SKM-1 treated with dmso at 0.1 percent for 144 hours (cell line): ENCODE measurements around the gene NLRP5.
"Not testable (repeated sequence)": the region's sequence is repeated elsewhere in the genome, so short reads cannot be mapped to it uniquely, and the experiment has no call there.

ENCODE experiments used
- DNase-seq: peaks from one replicate; lab custom pipeline; 2025; ENCODE audit not compliant: unreplicated experiment; lab: John Stamatoyannopoulos, UW

Gene NLRP5

DNA sequence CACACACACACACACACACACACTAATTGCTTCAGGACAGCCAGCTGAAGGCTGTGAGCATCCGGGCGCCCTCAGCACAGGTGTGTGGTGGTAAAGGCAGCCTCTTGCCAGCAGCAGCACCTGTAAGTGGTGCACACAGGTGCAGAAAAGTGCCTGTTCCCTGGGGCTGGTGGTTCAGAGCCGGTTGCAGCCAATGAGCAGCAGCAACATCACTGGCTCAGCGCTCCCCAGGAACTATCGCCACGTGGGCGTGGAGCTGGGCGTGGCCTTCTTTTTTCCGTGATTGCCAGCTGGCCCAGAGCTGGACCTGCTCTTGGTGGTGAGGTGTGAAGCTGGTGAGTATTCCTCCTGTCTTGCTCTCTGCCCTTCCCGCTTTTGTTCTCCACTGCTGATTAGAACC is at the start of gene NLRP5:
Gene NLRP5, plus strand, starts transcription at position 289 of the 400 bp plus-strand sequence.
- DNase-seq: no peak

DNA sequence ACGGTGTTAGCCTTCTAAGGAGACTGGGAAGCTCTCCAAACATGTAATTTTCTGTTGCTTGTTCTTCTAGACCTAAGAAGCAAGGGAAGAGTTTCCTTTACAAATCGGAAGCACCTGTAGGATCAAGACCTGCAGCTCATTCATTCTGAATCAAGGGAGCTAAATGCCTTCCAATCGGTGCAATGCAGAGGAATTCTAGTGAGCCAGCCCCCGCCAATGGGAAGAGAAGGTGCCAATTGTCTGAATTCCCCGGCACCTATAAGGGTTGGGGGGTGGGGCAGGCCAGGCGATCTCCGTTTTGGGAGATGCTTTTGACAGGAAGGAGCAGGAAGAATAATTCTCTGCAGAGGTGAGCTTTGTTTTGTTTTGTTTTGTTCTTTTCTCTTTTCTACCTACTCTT is 47.4 kb upstream of the NLRP5 start:
- DNase-seq: no peak

DNA sequence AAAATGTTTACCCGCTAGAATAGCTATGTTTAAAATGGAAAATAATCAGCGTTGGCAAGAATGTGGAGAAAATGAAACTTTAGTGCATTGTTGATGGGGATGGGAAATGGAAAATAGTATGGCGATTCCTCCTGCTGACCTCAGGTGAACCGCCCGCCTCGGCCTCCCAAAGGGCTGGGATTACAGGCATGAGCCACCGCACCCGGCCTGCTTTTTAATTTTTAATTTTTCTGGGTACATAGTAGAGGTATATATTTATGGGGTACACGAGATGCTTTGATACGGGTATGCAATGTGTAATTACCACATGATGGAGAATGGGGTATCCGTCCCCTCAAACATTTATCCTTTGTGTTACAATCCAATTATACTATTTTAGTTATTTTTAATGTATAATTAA is 46.3 kb upstream of the NLRP5 start:
- DNase-seq: no peak

DNA sequence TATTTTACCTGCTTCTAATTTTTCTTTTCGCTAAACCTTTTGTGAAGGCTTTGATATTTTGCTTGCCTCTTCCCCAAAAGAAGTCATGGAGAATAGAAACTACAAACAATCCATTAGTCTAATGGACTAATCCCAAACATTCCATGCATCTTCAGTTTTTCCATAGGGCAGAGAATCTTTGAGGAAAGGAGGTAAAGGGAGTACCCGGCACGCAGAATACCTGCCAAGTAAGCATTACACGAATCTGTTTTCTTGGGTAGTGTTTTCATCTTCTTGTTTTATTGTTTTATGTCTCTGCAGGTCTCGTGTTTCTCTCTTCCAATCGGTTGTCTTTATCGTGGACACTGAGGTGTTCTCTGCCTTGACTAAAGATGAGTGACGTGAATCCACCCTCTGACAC is 39.0 kb upstream of the NLRP5 start, which contains the start of gene NLRP8:
Gene NLRP8, plus strand, starts transcription at position 301 of the 400 bp plus-strand sequence.
- no peak for DNase-seq

DNA sequence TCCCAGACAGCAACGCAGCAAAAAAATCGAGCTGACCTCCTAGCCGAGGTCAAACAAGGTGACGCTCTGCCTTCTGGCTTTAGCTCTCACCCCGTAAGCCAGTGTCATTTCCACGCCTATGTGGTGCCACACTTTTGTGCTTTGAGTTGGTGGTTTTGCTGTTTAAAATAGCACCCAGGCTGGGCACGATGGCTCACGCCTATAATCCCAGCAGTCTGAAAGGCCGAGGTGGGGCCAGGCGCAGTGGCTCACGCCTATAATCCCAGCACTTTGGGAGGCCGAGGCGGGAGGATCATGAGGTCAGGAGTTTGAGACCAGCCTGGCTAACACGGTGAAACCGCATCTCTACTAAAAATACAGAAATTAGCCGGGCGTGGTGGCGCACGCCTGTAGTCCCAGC is 36.0 kb upstream of the NLRP5 start:
- not testable (repeated sequence) for DNase-seq

DNA sequence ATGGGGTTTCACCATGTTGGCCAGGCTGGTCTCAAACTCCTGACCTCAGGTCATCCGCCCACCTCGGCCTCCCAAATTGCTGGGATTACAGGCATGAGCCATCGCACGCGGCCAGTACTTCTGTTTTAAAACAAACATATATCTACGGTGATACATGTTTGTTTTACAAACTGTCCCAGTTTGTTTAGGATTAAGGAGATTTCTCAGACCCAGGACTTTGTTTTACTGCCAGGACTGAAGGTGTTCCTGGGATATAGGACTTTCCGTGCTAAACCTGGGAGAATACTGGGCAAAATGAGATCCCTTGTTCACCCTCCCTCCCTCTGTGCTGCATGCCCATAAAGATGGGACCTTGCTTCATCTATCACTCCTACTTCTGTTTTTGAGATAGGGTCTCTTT is 30.1 kb upstream of the NLRP5 start:
- no peak for DNase-seq

DNA sequence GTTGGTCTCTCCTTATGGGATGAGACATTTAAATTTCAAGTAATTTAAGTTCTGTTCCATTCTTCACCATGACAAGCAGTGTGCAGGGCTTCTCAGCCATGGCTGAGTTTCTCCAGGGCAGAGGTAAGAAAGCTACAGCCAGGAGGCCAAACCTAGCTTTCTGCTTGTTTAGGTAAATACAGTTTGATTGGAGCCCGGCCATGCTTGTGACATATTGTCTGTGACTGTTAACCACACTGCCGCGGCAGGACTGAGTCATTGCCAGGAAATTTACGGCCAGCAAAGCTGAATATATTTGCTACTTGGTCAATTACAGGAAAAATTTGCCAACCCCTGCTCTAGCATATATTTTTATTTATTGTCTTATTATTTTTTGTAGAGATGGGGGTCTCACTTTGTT is 28.2 kb upstream of the NLRP5 start:
- no peak for DNase-seq

DNA sequence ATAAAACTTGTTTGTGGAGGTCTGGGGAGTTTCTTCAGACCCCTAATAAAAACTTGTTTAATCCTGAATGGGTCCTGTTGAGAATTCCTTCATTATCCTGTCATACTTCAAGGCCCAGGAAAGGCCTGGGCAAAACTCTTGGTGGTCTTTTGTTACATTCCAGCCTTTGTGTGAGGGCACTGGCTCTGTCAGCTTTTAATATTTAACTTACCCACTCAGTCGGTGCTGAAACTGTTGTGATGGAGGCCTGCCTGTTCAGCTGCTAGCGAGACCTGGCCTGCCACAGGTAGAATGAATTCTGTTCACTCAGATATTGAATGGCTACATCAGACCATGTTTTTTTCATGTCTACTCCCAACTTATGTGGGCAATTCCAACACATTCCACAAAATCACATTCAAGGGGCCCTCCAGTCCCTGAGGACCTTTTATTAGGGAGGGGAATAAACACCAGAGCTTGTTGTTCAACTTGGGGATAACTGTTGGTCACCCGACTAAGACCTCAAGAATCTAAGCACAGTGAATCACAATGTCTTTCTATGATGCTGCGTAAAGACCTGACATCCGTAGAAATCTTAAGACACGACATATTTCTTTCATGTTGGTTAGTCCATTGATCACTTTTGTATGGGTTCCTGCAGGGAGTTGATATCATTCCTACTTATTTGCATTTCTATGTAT is 26.4 kb upstream of the NLRP5 start:
- no peak for DNase-seq

DNA sequence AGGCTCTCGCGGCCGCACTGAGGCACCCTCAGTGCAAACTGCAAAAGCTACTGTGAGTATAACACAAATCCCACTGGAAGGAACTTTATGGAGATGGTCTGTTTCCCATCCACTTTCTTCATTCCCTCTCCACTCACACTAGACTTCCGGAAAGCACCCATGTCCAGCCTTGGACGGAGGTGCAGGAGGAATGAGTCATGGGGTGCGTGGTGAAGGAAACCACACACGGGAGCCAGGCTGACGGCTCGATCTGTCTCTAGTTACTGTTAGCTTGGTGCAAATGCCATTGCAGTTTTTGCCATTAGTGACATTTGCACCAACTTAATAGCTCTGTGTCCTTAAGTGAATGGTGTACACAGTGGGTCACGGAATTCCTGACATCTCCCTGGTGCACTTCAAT is 24.4 kb upstream of the NLRP5 start:
- DNase-seq: no peak

DNA sequence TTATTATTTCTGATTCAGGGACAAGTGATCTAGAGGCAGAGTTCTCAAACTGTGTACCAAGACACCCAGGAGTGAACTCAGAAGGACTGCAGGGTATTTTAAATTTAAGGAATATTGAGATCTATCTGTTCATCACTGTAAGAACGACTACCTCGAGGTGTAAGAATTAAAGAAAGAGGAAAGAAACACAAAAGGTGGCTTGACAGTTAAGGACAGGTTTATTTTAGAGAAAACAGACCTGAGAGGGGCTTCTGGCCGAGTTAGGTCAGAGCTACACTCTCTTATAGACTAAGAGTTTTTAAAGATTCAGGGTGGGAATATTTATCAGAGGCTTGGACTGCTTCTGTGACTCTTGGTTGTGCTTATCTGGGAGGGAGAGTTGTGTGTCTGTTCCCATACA is 12.6 kb upstream of the NLRP5 start:
- no peak for DNase-seq

DNA sequence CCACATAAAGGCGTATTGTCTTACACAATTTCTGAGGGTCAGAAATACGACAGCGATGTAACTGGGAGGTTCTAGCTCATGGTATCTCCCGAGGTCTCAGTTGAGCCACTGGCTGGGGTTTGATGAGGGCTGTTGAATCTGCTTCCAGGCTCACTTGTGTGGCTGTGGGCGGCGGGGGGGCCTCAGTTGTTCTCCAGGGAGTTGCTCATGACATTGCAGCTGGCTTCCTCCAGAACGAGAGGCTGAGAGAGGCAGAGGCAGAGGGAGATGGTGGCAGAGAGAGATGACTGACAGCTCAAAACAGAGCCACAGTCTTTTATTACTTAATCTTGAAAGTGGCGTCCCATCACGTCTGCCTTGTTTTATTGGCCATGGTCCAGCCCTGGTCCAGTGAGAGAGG is 6.2 kb upstream of the NLRP5 start:
- DNase-seq: no peak

DNA sequence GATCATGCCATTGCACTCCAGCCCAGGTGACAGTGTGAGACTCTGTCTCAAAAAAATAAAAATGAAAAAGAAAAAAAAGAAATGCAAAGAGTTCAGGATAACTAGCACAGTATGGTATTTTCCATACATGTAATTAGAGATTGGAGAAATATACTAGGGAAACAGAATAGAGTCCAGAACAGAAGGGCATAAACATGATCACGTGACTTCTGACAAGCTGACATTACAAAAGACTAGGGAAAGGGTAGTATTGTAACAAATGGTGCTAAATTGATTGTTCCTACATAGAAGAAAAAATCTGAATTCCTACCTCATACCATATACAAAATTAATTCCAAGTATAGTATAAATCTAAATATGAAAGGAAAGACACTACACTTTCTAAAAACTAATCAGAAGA is 1.3 kb upstream of the NLRP5 start:
- DNase-seq: no peak

DNA sequence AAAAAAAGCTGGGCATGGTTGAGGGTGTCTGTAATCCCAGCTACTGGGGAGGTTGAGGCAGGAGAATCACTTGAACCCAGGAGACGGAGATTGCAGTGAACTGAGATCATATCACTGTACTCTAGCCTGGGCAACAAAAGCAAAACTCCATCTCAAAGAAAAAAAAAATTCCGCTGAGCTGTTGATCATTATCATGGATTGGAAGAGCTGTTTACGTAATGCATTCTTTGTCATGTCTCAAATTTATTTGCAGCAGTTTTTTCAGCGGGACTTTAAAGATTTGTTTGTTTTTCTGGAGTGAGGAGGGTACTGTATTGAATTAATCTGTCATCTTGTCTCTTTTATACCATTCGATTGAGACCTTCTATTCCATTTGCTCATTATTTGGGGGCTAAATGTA is 4.3 kb downstream of the NLRP5 start:
- DNase-seq: no peak

DNA sequence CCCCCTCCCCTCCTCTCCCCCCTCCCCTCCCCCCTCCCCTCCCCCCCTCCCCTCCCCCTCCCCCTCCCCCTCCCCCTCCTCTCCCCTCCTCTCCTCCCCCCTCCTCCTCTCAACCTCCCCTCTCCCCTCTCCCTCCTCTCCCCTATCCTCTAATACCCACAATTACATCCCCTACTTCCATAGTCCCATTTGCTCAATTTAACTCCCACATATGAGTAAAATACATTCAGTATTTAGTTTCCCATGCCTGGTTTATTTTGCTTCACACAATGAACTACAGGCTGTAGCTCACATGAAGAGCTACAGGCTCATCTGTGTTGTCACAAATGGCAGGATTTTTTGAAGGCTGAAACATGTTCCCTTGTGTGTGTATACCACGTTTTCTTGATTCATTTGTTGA is 6.9 kb downstream of the NLRP5 start:
- no peak for DNase-seq

DNA sequence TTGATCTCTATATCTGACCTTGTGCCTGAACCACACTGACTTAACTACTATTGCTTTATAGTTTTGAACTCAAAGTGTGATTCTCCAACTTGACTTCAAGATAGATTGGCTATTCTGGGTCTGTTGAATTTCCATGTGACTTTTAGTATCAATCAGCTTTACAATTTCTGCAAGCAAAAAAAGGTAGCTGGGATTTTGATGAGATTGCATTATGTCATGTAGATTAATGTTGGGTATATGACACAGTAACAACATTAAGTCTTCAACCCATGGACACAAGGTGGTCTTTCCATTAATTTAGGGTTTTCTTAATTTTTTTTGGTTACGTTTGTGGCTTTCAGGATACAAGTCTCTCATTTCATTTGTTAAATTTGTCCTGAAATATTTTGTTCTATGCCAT is 28.2 kb downstream of the NLRP5 start:
- DNase-seq: no peak

DNA sequence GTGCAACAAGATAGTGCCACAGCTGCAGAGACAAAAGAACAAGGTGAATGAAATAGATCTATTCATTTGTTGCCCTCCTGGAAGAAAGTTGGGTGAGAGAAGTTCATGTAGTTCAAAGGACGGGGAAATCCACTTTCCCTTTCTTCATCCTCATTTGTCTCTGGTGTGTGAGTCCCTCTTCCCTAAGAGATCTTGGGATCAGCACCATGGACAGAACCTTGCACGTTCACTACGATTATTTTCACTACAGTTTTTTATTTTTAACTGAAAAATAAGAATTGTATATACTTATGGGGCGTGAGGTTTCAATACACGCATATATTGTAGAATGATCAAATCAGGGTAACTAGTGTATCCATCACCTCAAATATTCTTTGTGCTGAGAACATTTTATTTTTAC is 29.2 kb downstream of the NLRP5 start:
- DNase-seq: no peak

DNA sequence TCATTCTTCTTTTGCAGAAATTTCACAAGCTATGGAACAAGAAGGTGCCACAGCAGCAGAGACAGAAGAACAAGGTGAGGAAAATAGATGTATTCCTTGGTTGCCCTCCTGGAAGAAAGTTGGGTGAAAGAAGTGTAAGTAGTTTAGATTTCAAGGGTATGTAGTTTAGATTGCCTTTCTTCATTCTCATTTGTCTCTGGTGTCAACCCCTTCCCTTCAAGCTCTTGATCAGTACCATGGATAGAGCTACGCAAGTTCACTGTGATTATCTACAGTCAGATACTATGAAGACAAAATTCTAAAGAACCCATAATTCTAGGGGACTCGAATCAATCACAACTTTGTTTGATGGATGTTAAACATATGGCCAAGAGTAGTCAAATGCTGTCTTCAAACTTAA is 32.8 kb downstream of the NLRP5 start:
- DNase-seq: not testable (repeated sequence)

DNA sequence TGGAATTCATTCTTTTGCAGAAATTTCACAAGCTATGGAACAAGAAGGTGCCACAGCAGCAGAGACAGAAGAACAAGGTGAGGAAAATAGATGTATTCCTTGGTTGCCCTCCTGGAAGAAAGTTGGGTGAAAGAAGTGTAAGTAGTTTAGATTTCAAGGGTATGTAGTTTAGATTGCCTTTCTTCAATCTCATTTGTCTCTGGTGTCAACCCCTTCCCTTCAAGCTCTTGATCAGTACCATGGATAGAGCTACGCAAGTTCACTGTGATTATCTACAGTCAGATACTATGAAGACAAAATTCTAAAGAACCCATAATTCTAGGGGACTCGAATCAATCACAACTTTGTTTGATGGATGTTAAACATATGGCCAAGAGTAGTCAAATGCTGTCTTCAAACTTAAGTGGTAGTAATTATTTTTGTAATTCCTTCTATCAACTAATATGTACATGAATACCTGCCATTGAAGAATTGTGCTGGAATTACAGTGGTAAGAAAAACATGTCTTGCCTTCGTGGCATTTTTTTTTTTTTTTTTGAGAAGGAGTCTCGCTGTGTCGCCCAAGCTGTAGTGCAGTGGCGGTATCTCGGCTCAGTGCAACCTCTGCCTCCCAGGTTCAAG is 33.9 kb downstream of the NLRP5 start:
- DNase-seq: not testable (repeated sequence)

DNA sequence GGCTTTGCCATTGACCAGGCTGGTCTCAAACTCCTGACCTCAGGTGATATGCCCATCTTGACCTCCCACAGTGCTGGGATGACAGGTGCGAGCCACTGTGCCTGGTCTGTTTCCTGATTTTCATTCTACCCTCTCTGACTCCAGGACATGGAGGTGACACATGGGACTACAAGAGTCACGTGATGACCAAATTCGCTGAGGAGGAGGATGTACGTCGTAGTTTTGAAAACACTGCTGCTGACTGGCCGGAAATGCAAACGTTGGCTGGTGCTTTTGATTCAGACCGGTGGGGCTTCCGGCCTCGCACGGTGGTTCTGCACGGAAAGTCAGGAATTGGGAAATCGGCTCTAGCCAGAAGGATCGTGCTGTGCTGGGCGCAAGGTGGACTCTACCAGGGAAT is 40.2 kb downstream of the NLRP5 start:
- no peak for DNase-seq

DNA sequence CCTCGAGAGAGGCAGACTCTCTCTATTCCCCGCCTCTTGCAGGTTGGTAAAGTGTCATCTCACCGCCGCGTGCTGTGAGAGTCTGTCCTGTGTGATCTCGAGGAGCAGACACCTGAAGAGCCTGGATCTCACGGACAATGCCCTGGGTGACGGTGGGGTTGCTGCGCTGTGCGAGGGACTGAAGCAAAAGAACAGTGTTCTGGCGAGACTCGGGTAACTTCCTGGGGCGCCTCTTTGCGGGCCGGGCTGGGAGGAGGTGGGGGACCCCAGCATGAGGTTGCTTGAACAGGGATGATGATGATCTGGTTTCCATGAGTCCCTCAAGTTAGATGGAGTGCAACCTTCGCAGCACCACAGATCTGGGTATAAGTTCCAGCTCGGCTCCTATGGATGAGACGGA is 67.0 kb downstream of the NLRP5 start:
- DNase-seq: no peak

DNA sequence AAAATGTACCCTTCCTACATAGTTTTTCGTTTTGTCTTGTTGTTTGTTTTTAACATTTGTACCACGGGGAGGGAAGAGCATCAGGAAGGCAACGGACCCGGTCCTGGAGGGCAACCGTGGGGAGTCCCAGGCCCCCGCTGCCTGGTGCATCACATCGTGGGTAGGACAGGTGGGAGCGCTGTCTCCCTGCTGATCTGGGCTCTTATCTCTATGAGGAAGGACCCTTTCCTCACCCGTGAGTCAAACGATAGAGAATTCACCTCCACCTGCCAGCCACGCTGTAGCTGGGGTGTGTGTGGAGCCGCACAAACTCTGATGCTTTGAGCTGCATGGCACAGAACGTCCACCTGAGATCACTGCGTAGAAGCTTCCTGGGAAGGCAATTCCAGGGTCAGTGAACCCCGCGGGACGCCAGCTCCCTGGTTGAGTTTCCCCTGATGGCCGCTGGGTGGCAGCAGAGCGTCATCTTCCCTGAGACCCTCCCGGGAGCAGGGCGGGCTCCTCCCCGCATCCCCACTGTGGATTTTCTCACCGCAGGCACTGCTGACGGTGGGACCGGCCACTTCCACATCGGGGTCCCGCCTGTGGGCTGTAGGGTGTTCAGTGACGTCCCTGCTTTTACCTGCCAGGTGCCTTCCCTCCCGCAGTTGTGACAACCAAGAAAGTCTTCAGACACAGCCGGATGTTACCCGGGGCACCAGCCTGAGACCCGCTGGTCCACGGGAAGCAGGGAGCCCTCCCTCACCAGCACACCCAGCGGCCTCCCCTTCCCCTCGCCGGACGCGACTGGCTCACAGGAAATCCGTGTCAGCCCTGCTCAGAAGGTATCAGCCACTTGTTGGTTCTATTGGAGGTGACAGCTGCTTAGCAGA is 79.8 kb downstream of the NLRP5 start:
- no peak for DNase-seq

DNA sequence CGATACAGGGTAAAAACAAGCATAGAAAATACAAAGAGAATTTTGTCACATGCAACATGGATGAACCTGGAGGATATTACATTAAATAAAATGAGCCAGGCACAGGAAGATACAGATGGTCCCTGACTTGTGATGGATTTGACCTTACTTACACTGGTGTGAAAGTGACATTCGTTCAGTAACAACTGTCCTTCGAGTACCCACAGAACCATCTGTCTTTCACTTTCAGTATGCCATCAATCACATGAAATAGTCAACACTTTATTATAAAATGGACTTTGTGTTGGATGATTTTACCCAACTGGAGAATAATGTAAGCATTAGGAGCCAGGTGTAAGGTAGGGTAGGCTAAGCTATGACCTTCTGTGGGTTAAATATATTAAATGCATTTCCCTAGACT is 83.1 kb downstream of the NLRP5 start:
- DNase-seq: no peak
